ENCODE measurements around the gene MIGA1. TPM values are rescaled to one million over a fixed set of nuclear protein-coding genes. Genes with fewer than 3 reads are reported as not detected.

The MIGA1 gene
- total RNA-seq, 2 experiments from 2014 or later, result 11.5 to 12.8 TPM

DNA sequence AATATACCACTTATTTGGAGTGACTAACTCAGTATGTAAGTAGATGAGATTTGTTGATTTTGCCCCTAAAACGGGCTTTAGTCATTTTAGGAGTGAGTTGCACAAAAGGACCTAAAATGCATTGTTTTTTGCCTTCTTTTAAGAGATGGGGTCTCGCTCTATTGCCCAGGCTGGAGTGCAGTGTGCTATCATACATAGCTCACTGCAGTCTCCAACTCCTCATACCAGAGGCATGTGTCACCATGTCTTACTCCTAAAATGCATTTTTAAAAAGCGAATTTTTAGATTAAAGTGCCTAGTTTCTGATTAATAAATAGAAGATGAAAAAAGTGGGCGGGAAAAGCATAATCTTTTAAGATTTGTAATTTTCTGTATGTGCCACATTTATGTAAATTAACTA, 97.4 kb downstream of the MIGA1 start:
- Mint-ChIP-seq H3K27me3 (no peaks in the 10 kb centered on the region), H3K9me3 (no peaks in the 10 kb centered on the region), H3K4me1 (no peaks in the 10 kb centered on the region), H3K4me3 (no peak overlapping the region), H3K36me3 (ENCODE audit: low read depth) (peaks cover 9% of the 10 kb centered on the region), H3K27ac (no peak overlapping the region)
- no peak for DNase-seq
- ChIA-PET CTCF (no interaction called here), POLR2A (no interaction called here)

DNA sequence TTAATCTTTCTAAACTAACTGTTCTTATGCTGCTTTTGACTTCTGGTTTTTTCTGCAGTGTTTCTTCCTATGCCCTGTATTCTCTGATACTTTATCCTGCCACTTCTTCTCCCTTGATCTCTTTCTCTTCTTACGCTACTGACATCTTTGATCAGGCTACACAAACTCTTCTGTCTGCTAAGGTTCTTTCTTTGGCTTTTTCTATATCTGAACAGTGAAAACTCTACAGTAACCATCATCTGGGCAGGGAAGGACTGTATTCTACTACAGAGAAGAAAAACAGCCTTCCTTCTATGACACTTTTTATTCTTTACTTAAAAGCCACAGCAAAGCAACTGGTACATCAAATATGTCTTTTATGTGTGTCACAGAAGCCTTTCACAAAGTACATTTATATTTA, 101.6 kb downstream of the MIGA1 start:
- peaks cover 2% of the 10 kb centered on the region for H3K36me3 Mint-ChIP-seq (ENCODE audit: low read depth)
- H3K27ac Mint-ChIP-seq, result no peak overlapping the region
- H3K27me3 Mint-ChIP-seq, result no peaks in the 10 kb centered on the region
- ChIA-PET POLR2A (no interaction called here), CTCF (no interaction called here)
- no peaks in the 10 kb centered on the region for H3K4me1 Mint-ChIP-seq
- no peak for DNase-seq
- no peaks in the 10 kb centered on the region for H3K9me3 Mint-ChIP-seq
- H3K4me3 Mint-ChIP-seq, result no peak overlapping the region

DNA sequence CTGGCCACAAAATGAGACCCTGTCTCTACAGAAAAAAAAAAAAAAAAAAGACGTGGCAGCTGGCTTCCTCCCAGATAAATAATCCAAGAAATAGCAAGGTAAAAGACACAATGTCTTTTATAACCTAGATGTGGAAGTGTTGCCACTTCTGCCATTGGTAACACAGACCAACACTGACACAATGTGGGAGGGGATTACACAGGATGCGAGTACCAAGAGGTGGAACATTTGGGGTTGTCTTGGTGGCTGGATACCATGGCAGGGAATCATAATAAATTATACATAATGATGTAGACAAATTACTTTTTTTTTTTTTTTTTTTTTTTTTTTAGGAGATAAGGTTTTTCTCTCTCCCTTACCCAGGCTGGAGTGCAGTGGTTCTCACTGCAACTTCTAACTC, 103.0 kb downstream of the MIGA1 start:
- peaks cover 2% of the 10 kb centered on the region for H3K36me3 Mint-ChIP-seq (ENCODE audit: low read depth)
- DNase-seq, result no peak
- H3K27me3 Mint-ChIP-seq, result peaks cover under 1% of the 10 kb centered on the region
- no peaks in the 10 kb centered on the region for H3K9me3 Mint-ChIP-seq
- ChIA-PET POLR2A (no interaction called here), CTCF (no interaction called here)
- H3K4me3 Mint-ChIP-seq, result no peak overlapping the region
- no peak overlapping the region for H3K27ac Mint-ChIP-seq
- no peaks in the 10 kb centered on the region for H3K4me1 Mint-ChIP-seq

DNA sequence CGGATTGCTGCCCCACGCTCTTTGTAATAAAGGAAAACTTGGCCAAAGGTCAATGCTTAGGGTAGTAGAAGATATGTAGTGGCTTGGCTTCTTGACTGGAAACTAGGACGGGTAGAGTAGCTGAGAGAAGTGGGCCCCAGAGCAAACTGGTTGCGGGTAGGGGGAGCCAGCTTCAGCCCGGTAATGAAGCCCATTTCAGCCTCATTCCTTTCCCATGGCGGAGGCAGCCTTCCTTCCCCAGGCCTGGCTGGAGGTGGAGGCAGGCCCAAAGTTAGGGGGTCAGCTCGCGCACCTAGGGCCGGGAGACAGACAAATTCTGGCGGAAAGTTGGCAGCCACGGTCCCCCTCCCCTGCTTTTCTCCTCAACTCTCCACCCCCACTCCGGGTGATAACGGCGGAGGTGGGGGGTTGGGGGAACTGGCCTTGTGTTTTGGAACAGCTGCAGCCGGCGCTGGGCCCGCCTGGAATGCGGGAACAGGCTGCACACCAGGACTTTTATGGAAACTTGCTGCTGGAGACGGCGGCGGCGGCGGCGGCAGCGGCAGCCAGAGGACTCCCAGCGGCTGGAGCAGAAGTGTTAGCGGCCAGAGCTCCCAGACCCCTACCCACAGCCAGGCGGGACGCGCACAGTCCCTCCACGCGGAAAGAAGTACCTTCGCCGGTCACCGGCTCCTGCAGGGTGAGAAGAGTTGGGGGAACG, 108.8 kb downstream of the MIGA1 start, which contains the start of gene NEXN:
Gene NEXN, plus strand, starts transcription at position 544 of the 700 bp plus-strand sequence. CDS start 27,483 bp downstream, outside the sequence.
- peak within 1 kb of the TSS; percentile 14 for H3K4me3 Mint-ChIP-seq
- H3K9me3 Mint-ChIP-seq, result no peaks in the 10 kb centered on the region
- ChIA-PET POLR2A (interaction anchor here (0.6 kb wide), 1 partner anchor 207 kb away, joined by 3 read pairs; no protein-coding TSS in a partner anchor), CTCF (no interaction called here)
- H3K27ac Mint-ChIP-seq, result no peak within 1 kb of the TSS
- H3K4me1 Mint-ChIP-seq, result peaks cover 6% of the 10 kb centered on the region
- no peak for DNase-seq
- peaks cover 14% of the 10 kb centered on the region for H3K27me3 Mint-ChIP-seq
- no peaks in the 10 kb centered on the region for H3K36me3 Mint-ChIP-seq (ENCODE audit: low read depth)

DNA sequence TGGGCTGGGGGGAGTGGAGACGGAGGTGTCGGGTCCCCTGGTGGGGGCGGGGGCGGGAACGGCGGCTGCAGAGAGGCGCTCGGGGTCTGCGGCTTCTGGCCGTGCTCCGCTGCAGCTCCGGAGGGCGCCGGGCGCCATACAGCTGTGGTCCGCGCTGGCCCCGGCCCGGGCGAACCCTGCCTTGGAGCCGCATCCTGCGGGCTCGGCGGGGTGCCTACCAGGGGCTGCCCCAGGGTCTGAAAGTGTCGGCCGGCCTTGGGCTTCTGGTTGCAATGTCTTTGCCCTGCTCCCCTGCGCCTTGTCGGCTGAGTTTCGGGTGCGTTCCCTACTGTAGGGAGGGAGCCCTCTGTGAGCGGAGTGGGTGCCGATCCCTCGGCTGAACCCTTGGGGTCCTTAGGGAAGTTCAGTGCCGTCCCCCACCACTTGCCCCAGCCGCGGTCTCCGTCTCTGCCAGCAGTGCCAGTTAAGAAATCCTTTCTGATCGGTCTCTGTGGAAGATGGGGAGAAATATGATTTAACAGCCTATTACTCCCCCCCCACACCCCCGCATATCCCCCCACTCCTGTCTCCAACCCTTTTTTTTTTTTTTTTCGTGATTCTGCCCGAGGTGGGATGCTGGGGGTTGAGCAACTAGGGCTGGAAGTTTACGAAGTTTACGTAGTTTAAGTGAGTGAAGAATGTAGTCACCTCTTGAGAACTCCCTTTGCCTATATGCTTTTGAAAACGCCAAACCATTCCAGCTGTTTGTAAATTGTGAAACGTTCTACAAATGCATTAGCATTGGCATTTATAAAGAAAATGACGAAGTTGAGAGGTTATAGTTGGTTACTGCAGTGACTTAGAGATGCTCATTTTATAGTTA, 109.6 kb downstream of the MIGA1 start:
- Mint-ChIP-seq H3K27me3 (peaks cover 14% of the 10 kb centered on the region), H3K36me3 (ENCODE audit: low read depth) (no peaks in the 10 kb centered on the region), H3K27ac (no peak overlapping the region), H3K9me3 (no peaks in the 10 kb centered on the region), H3K4me3 (peak overlapping the region; percentile 14), H3K4me1 (peaks cover 6% of the 10 kb centered on the region)
- DNase-seq, result no peak
- ChIA-PET POLR2A (interaction anchor here (0.6 kb wide), 1 partner anchor 208 kb away, joined by 3 read pairs; no protein-coding TSS in a partner anchor), CTCF (no interaction called here)

DNA sequence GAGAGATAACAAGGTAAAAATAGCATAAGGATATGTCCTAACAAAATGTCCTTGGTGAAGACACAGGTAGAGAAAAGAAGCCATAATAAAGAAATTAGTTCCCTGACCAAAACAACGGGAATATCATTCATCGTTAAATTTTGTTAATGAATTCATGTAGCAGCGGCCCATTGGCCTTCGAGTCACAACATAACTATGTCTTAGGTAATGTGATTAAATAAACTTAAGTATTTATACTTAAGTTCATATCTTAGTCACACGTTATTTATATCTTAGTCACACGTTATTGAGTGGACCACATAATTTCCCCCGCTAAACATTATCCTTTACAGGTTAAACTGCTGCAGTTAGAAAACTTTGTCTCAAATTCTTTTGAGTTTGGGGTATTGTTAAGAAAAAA, 110.2 kb downstream of the MIGA1 start:
- peaks cover 6% of the 10 kb centered on the region for H3K4me1 Mint-ChIP-seq
- no peaks in the 10 kb centered on the region for H3K36me3 Mint-ChIP-seq (ENCODE audit: low read depth)
- H3K9me3 Mint-ChIP-seq, result no peaks in the 10 kb centered on the region
- peaks cover 14% of the 10 kb centered on the region for H3K27me3 Mint-ChIP-seq
- ChIA-PET POLR2A (no interaction called here), CTCF (no interaction called here)
- no peak for DNase-seq
- no peak overlapping the region for H3K27ac Mint-ChIP-seq
- H3K4me3 Mint-ChIP-seq, result no peak overlapping the region

DNA sequence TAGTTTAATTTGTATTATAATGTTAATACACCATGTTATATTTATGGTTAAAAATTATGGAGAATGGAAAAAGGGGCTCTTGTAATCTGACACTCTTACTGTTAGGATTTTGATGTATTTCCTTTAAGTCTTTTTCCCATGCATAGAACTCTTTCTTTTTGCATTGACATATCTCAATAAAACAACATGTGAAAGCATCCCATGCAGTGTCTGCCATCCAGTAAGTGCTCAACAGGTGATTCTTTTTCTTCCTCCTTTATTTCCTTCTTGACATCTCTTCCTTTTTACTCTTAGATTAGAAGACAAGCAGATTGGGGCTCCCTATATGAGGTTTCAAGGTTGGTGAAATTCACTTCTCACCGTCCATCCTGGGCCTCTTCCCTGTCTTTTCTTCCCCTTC, 111.8 kb downstream of the MIGA1 start:
- Mint-ChIP-seq H3K27me3 (peaks cover 14% of the 10 kb centered on the region), H3K36me3 (ENCODE audit: low read depth) (no peaks in the 10 kb centered on the region), H3K4me3 (no peak overlapping the region), H3K9me3 (no peaks in the 10 kb centered on the region), H3K4me1 (peaks cover 6% of the 10 kb centered on the region), H3K27ac (no peak overlapping the region)
- POLR2A ChIA-PET, result no interaction called here
- CTCF ChIA-PET, result no interaction called here
- no peak for DNase-seq

DNA sequence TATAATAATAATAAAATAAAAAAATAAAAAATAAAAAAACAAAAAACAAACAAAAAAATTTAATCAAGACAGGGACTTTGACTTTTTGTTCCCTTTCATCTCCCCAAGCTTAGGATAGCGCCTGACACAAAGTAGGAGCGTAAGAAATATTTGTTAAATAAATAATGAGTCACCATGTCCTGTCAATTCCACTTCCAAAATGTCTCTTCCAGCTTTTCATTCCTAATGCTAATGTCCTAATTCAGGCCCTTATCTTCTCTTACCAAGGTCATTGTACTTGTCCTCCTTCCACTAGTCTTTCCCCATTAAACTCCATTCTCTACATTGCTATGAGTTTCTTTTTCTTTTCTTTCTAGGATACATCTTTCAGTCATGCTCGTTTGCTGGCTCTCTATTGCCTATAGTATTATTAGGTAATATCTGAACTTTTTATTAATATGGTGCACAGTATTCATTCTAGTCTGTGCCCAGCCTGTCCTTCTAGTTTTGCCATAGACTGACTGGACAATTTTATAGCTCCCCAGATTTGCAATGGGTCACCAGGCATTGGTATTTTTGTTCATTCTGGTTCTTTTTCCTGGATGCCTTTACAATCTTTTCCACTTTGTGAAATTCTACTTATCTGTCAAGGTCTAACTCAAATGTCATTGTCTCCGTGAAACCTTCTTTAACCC, 120.3 kb downstream of the MIGA1 start:
- Mint-ChIP-seq H3K36me3 (ENCODE audit: low read depth) (no peaks in the 10 kb centered on the region), H3K27ac (no peak overlapping the region), H3K4me1 (no peaks in the 10 kb centered on the region), H3K27me3 (peaks cover 2% of the 10 kb centered on the region), H3K4me3 (no peak overlapping the region), H3K9me3 (no peaks in the 10 kb centered on the region)
- ChIA-PET CTCF (interaction anchor here (0.7 to 1.0 kb wide), 2 partner anchors 74 to 313 kb away, joined by 3 to 4 read pairs; no protein-coding TSS in a partner anchor), POLR2A (no interaction called here)
- no peak for DNase-seq

DNA sequence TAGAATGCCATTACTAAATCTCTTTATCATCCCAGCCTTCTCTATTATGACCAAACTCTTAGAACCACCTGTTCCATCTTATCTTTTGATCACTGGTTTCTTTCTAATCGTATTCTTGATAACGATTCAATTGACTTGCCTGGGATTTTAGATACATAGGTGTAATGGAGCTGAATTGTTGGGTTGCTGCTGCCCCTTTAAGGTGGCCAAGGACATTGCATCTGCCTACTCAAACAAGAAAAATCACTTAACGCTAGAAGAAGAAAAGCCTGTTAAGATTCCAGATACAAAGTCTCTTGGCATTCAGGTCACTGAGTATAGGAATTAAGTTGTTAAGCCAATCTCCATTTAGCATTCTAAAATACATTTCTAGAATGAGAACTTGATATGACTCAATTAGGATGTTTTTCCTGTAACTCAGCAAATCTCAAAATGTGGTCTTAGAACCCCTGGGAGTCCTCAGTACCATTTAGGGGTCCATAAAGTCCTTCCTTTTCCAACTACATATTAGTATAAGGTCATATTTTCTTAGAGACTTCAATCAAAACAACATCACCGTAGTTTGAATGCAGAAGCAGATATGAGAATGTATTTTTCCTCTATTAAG, 121.3 kb downstream of the MIGA1 start:
- POLR2A ChIA-PET, result no interaction called here
- Mint-ChIP-seq H3K4me3 (no peak overlapping the region), H3K9me3 (no peaks in the 10 kb centered on the region), H3K36me3 (ENCODE audit: low read depth) (no peaks in the 10 kb centered on the region), H3K27me3 (peaks cover 2% of the 10 kb centered on the region), H3K27ac (no peak overlapping the region), H3K4me1 (no peaks in the 10 kb centered on the region)
- CTCF ChIA-PET, result interaction anchor here (0.6 to 1.0 kb wide), 3 partner anchors 20 to 368 kb away, joined by 3 to 4 read pairs (median 3); no protein-coding TSS in a partner anchor
- DNase-seq, result no peak

DNA sequence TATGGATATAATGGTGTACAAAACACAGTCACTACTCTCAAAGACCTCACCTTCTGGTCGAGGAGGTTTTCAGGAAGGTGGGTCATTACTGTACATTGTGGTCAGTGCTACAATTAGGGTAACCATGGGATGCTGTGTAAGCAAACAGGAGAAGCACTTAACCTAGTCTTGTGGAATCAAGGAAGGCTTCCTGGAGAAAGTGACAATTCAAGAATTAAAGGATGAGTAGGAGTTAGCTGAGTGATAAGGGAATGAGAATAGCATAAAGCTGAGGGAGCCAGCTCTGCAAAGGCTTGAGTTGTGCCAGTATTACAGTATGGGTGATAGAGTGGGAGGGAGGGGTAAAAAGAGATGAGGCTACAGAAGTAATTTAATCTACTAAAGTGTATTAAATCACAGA, 126.2 kb downstream of the MIGA1 start:
- ChIA-PET CTCF (no interaction called here), POLR2A (no interaction called here)
- H3K4me1 Mint-ChIP-seq, result no peaks in the 10 kb centered on the region
- no peak overlapping the region for H3K27ac Mint-ChIP-seq
- DNase-seq, result no peak
- no peaks in the 10 kb centered on the region for H3K9me3 Mint-ChIP-seq
- no peak overlapping the region for H3K4me3 Mint-ChIP-seq
- no peaks in the 10 kb centered on the region for H3K36me3 Mint-ChIP-seq (ENCODE audit: low read depth)
- H3K27me3 Mint-ChIP-seq, result no peaks in the 10 kb centered on the region

DNA sequence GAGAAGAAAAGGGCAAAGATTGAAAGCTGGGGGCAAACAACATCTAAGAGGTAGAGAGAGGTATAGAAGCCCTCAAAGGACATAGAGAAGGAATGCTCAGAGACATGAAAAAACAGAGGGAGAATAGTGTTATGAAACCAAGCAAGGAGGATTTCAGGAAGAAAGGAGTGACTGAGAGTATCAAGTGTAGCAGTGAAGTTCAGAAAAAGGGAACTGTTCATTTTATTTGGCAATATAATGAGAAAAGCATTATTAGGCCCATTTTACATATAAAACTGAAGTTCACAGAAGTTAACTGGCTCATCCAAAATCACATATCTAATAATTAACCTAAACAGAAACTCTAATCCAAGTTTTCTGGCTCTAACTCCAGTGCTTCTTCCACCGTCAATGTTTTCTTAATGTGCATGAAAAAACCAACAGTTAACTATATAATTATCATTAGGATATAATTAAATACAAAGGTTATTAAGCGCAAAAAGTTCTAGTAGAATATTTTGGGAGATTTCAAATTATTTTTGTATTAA, 126.6 kb downstream of the MIGA1 start:
- Mint-ChIP-seq H3K27ac (no peak overlapping the region), H3K4me1 (no peaks in the 10 kb centered on the region), H3K9me3 (no peaks in the 10 kb centered on the region), H3K27me3 (no peaks in the 10 kb centered on the region), H3K36me3 (ENCODE audit: low read depth) (no peaks in the 10 kb centered on the region), H3K4me3 (no peak overlapping the region)
- no peak for DNase-seq
- POLR2A ChIA-PET, result no interaction called here
- CTCF ChIA-PET, result no interaction called here

DNA sequence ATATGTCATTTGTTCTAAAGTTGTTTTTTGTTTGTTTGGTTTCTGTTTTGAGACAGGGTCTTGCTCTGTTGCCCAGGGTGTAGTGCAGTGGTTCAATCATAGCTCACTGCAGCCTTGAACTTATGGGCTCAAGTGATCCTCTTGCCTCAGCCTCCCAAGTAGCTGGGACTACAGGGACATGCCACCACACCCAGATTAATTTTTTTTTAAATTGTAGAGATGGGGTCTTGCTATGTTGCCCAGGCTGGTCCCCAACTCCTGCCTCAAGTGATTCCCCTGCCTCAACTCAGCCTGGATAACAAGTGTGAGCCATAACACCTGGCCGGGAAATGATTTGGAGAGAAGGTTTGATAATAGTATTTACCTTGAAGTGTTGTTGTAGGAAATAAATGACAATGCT, 127.2 kb downstream of the MIGA1 start:
- no peaks in the 10 kb centered on the region for H3K4me1 Mint-ChIP-seq
- H3K27me3 Mint-ChIP-seq, result no peaks in the 10 kb centered on the region
- DNase-seq, result no peak
- CTCF ChIA-PET, result no interaction called here
- H3K4me3 Mint-ChIP-seq, result no peak overlapping the region
- H3K9me3 Mint-ChIP-seq, result no peaks in the 10 kb centered on the region
- no peak overlapping the region for H3K27ac Mint-ChIP-seq
- POLR2A ChIA-PET, result no interaction called here
- H3K36me3 Mint-ChIP-seq (ENCODE audit: low read depth), result no peaks in the 10 kb centered on the region

DNA sequence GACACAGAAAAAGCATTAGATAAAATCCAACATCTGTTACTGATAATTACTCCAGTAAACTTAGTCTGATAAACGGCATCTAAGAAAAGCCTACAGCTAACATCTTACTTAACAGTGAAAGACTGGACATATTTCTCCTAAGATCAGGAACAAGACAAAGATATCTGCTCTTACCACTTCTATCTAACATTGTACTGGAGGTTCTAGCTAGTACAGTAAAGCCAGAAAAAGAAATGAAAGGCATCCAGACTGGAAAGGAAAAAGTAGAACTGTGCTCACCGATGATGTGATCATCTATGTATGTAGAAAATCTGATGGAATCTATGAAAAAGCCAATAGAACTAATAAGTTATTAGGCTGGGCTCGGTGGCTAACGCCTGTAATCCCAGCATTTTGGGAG, 130.7 kb downstream of the MIGA1 start:
- ChIA-PET CTCF (no interaction called here), POLR2A (no interaction called here)
- DNase-seq, result no peak

More for the DNA sequence above, 130.7 kb downstream of the MIGA1 start:
- Mint-ChIP-seq H3K27ac (no peak overlapping the region), H3K4me3 (no peak overlapping the region), H3K27me3 (no peaks in the 10 kb centered on the region), H3K36me3 (ENCODE audit: low read depth) (no peaks in the 10 kb centered on the region), H3K9me3 (no peaks in the 10 kb centered on the region), H3K4me1 (no peaks in the 10 kb centered on the region)
